WTC11 (cell line): ENCODE data around the gene PRKN. TPM values are rescaled to one million over a fixed set of nuclear protein-coding genes. Genes with fewer than 3 reads are reported as not detected.
A peak's percentile ranks its signal among the peaks of the same experiment; 100 is the strongest.

ENCODE experiments used
- ATAC-seq: fragments of 200-7000 bp; cut with Tn5 transposase; 2 replicates; pipeline ENCODE4 v1.10.0; 2021; ENCODE audit warnings: mild to moderate bottlenecking, moderate library complexity
- CTCF ChIA-PET: fragments of 300-600 bp; sonication (Branson Sonifier 250); formaldehyde crosslinking; loops from one replicate; lab custom pipeline; 2021; ENCODE audit warnings: antibody characterized with exemption; lab: Charles Lee
- POLR2A ChIA-PET: fragments of 350-600 bp; sonication (Branson Sonifier 250); formaldehyde crosslinking; loops from one replicate; lab custom pipeline; 2021; ENCODE audit warnings: antibody characterized with exemption; lab: Charles Lee
- DNase-seq: peaks from one replicate; pipeline ENCODE4 v3.0.0; 2021; ENCODE audit warnings: low spot score
- H3K27ac Mint-ChIP-seq: 2 replicates; pipeline ENCODE4 v1.8.0; 2021; ENCODE audit warnings: mixed read lengths
- H3K27me3 Mint-ChIP-seq: 2 replicates; pipeline ENCODE4 v1.8.0; 2021; ENCODE audit warnings: low read depth, mild to moderate bottlenecking, moderate library complexity, mixed read lengths
- H3K36me3 Mint-ChIP-seq: 2 replicates; pipeline ENCODE4 v1.8.0; 2021; ENCODE audit warnings: mixed read lengths
- H3K4me1 Mint-ChIP-seq: 2 replicates; pipeline ENCODE4 v1.8.0; 2022; ENCODE audit warnings: mixed read lengths
- H3K4me3 Mint-ChIP-seq: 2 replicates; pipeline ENCODE4 v1.8.0; 2021; ENCODE audit warnings: mild to moderate bottlenecking, moderate library complexity, mixed read lengths
- H3K9me3 Mint-ChIP-seq: 2 replicates; pipeline ENCODE4 v1.8.0; 2021; ENCODE audit warnings: mixed read lengths
- ATF3 ChIP-seq: sonication (generic); formaldehyde crosslinking; conservative IDR thresholded peaks from 2 replicates; pipeline ENCODE4 v1.8.1; 2022; ENCODE audit warnings: mild to moderate bottlenecking, missing genetic modification reagents
- E2F4 ChIP-seq: sonication (generic); formaldehyde crosslinking; IDR thresholded peaks from 2 replicates; pipeline ENCODE4 v1.8.1; 2022; ENCODE audit warnings: low read depth, mild to moderate bottlenecking, moderate library complexity, missing genetic modification reagents, borderline replicate concordance
- GTF2I ChIP-seq: fragments of 250-450 bp; sonication (Bioruptor Pico); conservative IDR thresholded peaks from 2 replicates; pipeline ENCODE4 v1.4.0; 2021; ENCODE audit warnings: mild to moderate bottlenecking
- HMGA2 ChIP-seq: fragments of 250-450 bp; sonication (Bioruptor Pico); IDR thresholded peaks from 2 replicates; pipeline ENCODE4 v1.4.0; 2021; ENCODE audit warnings: mild to moderate bottlenecking, moderate library complexity
- NFYB ChIP-seq: sonication (generic); formaldehyde crosslinking; conservative IDR thresholded peaks from 2 replicates; pipeline ENCODE4 v1.8.0; 2022; ENCODE audit warnings: low read depth, missing genetic modification reagents
- NR2C2 ChIP-seq: sonication (generic); formaldehyde crosslinking; IDR thresholded peaks from 2 replicates; pipeline ENCODE4 v1.8.0; 2022; ENCODE audit warnings: mild to moderate bottlenecking, missing genetic modification reagents
- NR3C1 ChIP-seq: sonication (generic); formaldehyde crosslinking; conservative IDR thresholded peaks from 2 replicates; pipeline ENCODE4 v1.8.1; 2023; ENCODE audit warnings: low read depth, mild to moderate bottlenecking, missing genetic modification reagents
- PRDM15 ChIP-seq: sonication (generic); formaldehyde crosslinking; IDR thresholded peaks from 2 replicates; pipeline ENCODE4 v1.8.0; 2022; ENCODE audit warnings: missing genetic modification reagents
- PREB ChIP-seq: sonication (generic); formaldehyde crosslinking; IDR thresholded peaks from 2 replicates; pipeline ENCODE4 v1.8.1; 2022; ENCODE audit warnings: mild to moderate bottlenecking, missing genetic modification reagents, moderate library complexity, borderline replicate concordance
- SP1 ChIP-seq: sonication (generic); formaldehyde crosslinking; conservative IDR thresholded peaks from 2 replicates; pipeline ENCODE4 v1.8.1; 2022; ENCODE audit warnings: missing genetic modification reagents
- TEAD1 ChIP-seq: sonication (generic); formaldehyde crosslinking; IDR thresholded peaks from 2 replicates; pipeline ENCODE4 v1.8.0; 2022; ENCODE audit warnings: mild to moderate bottlenecking, missing genetic modification reagents
- USF1 ChIP-seq: sonication (generic); formaldehyde crosslinking; IDR thresholded peaks from 2 replicates; pipeline ENCODE4 v1.8.0; 2022; ENCODE audit warnings: mild to moderate bottlenecking, missing genetic modification reagents
- ZNF121 ChIP-seq: sonication (generic); formaldehyde crosslinking; IDR thresholded peaks from 2 replicates; pipeline ENCODE4 v1.8.0; 2023; ENCODE audit warnings: missing genetic modification reagents
- ZNF263 ChIP-seq: sonication (generic); formaldehyde crosslinking; IDR thresholded peaks from 2 replicates; pipeline ENCODE4 v1.8.1; 2022; ENCODE audit warnings: low read depth, mild to moderate bottlenecking, moderate library complexity, missing genetic modification reagents
- ZNF512 ChIP-seq: sonication (generic); formaldehyde crosslinking; IDR thresholded peaks from 2 replicates; pipeline ENCODE4 v1.8.1; 2022; ENCODE audit warnings: missing genetic modification reagents, borderline replicate concordance
- ZNF671 ChIP-seq: fragments of 250-450 bp; sonication (Bioruptor Pico); IDR thresholded peaks from 2 replicates; pipeline ENCODE4 v1.8.0; 2021; ENCODE audit warnings: mild to moderate bottlenecking
- ZSCAN18 ChIP-seq: fragments of 250-450 bp; sonication (Bioruptor Pico); IDR thresholded peaks from 2 replicates; pipeline ENCODE4 v2.1.2; 2022; ENCODE audit warnings: mild to moderate bottlenecking, moderate library complexity
- total RNA-seq: library from RNA; stranded (reverse); gene quantifications from 3 replicates; pipeline ENCODE4 v1.2.3, GENCODE V29; 2021
- TF ChIP-seq, protein P1 (sequence below): fragments of 250-450 bp; sonication (Bioruptor Pico); IDR thresholded peaks from 2 replicates; pipeline ENCODE4 v1.9.0; 2021; ENCODE audit warnings: mild to moderate bottlenecking

Gene PRKN
- total RNA-seq, 1 experiment from 2014 or later: 0.59 TPM

DNA sequence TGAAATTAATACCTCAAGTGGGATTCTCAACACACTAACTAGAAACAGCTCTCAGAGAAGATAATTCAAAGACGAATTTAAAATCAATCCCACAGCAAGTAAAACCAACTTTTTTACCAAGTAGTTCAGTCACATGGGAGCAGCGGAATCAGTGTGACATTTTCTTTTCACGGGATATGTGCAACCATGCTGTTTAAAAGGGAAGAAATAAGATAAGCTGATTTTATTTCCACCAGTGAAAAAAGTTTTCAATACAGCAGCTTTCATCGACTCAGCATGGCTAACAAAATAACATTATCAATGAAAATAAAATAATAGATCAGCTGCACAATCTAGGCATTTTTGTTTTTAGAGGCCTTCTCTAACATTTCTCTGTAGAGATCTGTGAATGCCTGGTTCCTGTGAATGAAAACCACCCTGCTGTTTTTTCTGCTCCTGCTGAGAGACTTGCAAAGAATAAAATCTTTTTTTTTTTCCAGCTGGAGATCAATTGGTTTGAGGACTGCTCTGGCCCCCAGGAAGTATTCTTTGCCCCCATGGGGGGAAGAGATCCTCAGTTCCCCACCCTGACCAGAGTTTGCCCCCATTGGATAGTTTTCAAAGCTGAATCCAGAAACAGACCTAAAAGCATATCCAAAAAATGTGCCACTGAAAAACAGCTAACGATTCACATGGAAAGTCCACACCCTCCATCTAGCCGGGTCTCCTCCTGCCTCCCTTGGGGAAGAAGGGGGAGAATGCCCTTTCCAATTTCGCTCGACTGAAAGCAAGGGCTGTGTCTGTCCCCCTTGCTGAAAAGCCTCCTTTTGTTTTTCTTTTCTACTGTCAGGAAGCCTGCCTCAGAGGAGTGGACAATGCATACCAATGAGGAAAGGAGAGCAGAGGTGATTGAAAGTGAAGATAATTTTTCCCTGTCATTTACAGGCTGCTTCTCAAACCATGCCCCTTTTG, 317.6 kb downstream of the PRKN start (continued):
- no peak for TF ChIP-seq PRDM15 (CRISPR knock-in tag)

GRCh38 chr6:162408826-162409535, 318.6 kb downstream of the PRKN start:
- POLR2A ChIA-PET: no interaction called here
- peaks cover 14% of the 10 kb centered on the region for H3K9me3 Mint-ChIP-seq

DNA sequence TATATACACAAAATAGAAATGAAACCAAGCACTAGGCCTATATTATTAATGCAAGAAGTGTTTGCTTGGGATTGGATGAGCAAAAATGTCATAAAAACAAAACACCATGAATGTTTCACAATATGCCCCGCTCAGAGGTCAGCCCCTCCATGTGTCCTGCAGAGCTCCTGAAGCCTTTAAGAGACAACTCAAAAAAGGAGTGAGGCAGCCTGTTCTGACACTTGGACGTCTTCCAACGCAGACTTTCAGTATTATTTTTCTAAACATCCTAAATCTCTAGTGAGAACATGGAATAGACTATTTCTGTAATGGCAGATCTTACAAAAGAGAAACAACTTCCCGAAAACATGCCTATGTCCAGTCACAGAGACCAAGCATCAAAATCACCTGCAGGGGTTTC, 322.6 kb downstream of the PRKN start:
- Mint-ChIP-seq H3K27ac (no peak overlapping the region), H3K4me3 (no peak overlapping the region), H3K36me3 (no peaks in the 10 kb centered on the region), H3K9me3 (peaks cover 17% of the 10 kb centered on the region), H3K27me3 (no peaks in the 10 kb centered on the region), H3K4me1 (peaks cover 30% of the 10 kb centered on the region)
- ATAC-seq (no peak), DNase-seq (no peak)
- ChIA-PET POLR2A (no interaction called here), CTCF (no interaction called here)
- TF ChIP-seq ATF3 (CRISPR knock-in tag) (no peak), ZNF512 (no peak), E2F4 (CRISPR knock-in tag) (no peak), HMGA2 (CRISPR knock-in tag) (no peak)
- TF ChIP-seq, protein P1, sequence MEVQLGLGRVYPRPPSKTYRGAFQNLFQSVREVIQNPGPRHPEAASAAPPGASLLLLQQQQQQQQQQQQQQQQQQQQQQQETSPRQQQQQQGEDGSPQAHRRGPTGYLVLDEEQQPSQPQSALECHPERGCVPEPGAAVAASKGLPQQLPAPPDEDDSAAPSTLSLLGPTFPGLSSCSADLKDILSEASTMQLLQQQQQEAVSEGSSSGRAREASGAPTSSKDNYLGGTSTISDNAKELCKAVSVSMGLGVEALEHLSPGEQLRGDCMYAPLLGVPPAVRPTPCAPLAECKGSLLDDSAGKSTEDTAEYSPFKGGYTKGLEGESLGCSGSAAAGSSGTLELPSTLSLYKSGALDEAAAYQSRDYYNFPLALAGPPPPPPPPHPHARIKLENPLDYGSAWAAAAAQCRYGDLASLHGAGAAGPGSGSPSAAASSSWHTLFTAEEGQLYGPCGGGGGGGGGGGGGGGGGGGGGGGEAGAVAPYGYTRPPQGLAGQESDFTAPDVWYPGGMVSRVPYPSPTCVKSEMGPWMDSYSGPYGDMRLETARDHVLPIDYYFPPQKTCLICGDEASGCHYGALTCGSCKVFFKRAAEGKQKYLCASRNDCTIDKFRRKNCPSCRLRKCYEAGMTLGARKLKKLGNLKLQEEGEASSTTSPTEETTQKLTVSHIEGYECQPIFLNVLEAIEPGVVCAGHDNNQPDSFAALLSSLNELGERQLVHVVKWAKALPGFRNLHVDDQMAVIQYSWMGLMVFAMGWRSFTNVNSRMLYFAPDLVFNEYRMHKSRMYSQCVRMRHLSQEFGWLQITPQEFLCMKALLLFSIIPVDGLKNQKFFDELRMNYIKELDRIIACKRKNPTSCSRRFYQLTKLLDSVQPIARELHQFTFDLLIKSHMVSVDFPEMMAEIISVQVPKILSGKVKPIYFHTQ: no peak

More at GRCh38 chr6:162408826-162409535, 318.6 kb downstream of the PRKN start:
- TF ChIP-seq ZNF263 (no peak), PREB (CRISPR knock-in tag) (no peak), NR2C2 (CRISPR knock-in tag) (no peak), ZNF121 (peak; percentile 93; the same call in 1 of the 2 replicates), GTF2I (peak; percentile 92), TEAD1 (CRISPR knock-in tag) (no peak), ZSCAN18 (CRISPR knock-in tag) (no peak), NFYB (CRISPR knock-in tag) (no peak), ZNF671 (no peak), NR3C1 (CRISPR knock-in tag) (no peak), USF1 (CRISPR knock-in tag) (no peak), SP1 (CRISPR knock-in tag) (no peak)
- Mint-ChIP-seq H3K27me3 (no peaks in the 10 kb centered on the region), H3K36me3 (no peaks in the 10 kb centered on the region), H3K4me1 (peaks cover 52% of the 10 kb centered on the region), H3K27ac (no peak overlapping the region), H3K4me3 (no peak overlapping the region)
- DNase-seq: no peak
- CTCF ChIA-PET: no interaction called here
- ATAC-seq: peak; percentile 55
